Measurements from ENCODE around the gene GARIN3.

The GARIN3 gene

DNA sequence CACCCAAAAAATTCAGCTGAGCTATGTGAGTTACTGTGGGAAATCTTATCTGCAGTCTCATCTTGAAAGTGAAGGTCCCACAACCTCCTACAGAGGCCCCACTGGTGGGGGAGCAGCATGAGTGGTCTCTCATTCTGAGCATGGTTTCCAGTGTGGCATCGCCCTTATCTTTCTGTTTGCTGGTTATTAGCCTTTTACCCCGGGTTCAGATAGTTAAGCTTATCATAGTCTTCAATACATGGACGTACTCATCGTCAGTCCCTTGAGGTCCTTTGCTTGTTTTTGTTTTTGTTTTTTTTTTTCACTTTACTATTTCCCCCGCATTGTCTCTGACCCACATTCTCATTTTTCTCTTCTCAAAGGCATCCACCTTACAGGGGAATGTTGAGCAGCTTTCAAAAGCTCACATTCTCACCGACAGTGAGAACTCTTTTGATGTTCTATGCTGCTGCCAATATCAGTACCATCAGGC is 49.5 kb downstream of the GARIN3 start:
- no peaks in the 10 kb centered on the region for H3K4me1 ChIP-seq (ENCODE audit: control insufficient read depth, insufficient read depth, low read length)
- no peak overlapping the region for H3K27ac ChIP-seq (ENCODE audit: extremely low read depth, low read depth, low read length)
- H3K36me3 ChIP-seq (ENCODE audit: control insufficient read depth in 2 of 2, insufficient read depth in 1 of 2, low read length in 2 of 2): no peaks in the 10 kb centered on the region
- CTCF ChIA-PET: interaction anchor here (0.6 to 1.4 kb wide), 2 partner anchors 9 to 33 kb away, joined by 3 to 4 read pairs; no protein-coding TSS in a partner anchor
- H3K9me3 ChIP-seq (ENCODE audit: control insufficient read depth, insufficient read depth, low read depth, low read length): no peaks in the 10 kb centered on the region
- POLR2A ChIA-PET: no interaction called here
- TF ChIP-seq SCRT1 (tag by site-specific recombination; IDR thresholded peaks at IDR 0.05; ENCODE audit: borderline replicate concordance) (no peak), ZNF548 (tag by site-specific recombination; IDR thresholded peaks at IDR 0.05) (no peak), ZNF214 (tag by site-specific recombination; IDR thresholded peaks at IDR 0.05; ENCODE audit: borderline replicate concordance) (no peak), ZNF202 (tag by site-specific recombination; IDR thresholded peaks at IDR 0.05; ENCODE audit: borderline replicate concordance) (no peak), ZNF211 (tag by site-specific recombination; IDR thresholded peaks at IDR 0.05; ENCODE audit: low read depth) (no peak), ZNF184 (tag by site-specific recombination; IDR thresholded peaks at IDR 0.05) (no peak), BCL11B (tag by site-specific recombination; IDR thresholded peaks at IDR 0.05; ENCODE audit: low read depth) (no peak), ZBTB10 (tag by site-specific recombination; IDR thresholded peaks at IDR 0.05) (no peak), ZBTB49 (tag by site-specific recombination; IDR thresholded peaks at IDR 0.05; ENCODE audit: low read depth) (no peak), OVOL3 (tag by site-specific recombination; IDR thresholded peaks at IDR 0.05) (no peak), ZNF549 (tag by site-specific recombination; IDR thresholded peaks at IDR 0.05) (no peak), ZNF266 (tag by site-specific recombination; IDR thresholded peaks at IDR 0.05; ENCODE audit: low read depth) (no peak), FEZF1 (tag by site-specific recombination; IDR thresholded peaks at IDR 0.05) (no peak), ZNF610 (tag by site-specific recombination; IDR thresholded peaks at IDR 0.05; ENCODE audit: borderline replicate concordance) (no peak), ZEB2 (tag by site-specific recombination; IDR thresholded peaks at IDR 0.05) (no peak), ZNF302 (tag by site-specific recombination; IDR thresholded peaks at IDR 0.05; ENCODE audit: low read depth) (no peak), ZNF837 (tag by site-specific recombination; IDR thresholded peaks at IDR 0.05) (no peak), SALL2 (tag by site-specific recombination; IDR thresholded peaks at IDR 0.05; ENCODE audit: borderline replicate concordance) (no peak)
- TF ChIP-seq, protein P1, sequence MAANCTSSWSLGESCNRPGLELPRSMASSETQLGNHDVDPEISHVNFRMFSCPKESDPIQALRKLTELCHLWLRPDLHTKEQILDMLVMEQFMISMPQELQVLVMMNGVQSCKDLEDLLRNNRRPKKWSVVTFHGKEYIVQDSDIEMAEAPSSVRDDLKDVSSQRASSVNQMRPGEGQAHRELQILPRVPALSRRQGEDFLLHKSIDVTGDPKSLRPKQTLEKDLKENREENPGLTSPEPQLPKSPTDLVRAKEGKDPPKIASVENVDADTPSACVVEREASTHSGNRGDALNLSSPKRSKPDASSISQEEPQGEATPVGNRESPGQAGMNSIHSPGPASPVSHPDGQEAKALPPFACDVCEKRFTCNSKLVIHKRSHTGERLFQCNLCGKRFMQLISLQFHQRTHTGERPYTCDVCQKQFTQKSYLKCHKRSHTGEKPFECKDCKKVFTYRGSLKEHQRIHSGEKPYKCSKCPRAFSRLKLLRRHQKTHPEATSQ (tag by site-specific recombination; IDR thresholded peaks at IDR 0.05): no peak
- TF ChIP-seq, protein P2, sequence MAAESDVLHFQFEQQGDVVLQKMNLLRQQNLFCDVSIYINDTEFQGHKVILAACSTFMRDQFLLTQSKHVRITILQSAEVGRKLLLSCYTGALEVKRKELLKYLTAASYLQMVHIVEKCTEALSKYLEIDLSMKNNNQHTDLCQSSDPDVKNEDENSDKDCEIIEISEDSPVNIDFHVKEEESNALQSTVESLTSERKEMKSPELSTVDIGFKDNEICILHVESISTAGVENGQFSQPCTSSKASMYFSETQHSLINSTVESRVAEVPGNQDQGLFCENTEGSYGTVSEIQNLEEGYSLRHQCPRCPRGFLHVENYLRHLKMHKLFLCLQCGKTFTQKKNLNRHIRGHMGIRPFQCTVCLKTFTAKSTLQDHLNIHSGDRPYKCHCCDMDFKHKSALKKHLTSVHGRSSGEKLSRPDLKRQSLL (tag by site-specific recombination; IDR thresholded peaks at IDR 0.05): no peak
- H3K4me3 ChIP-seq (ENCODE audit: low read depth, low read length): no peak overlapping the region

Measured in HEK293 (cell line).